GM04503 (cell line): Measurements from ENCODE around the gene CDH13.
A peak's percentile ranks its signal among the peaks of the same experiment; 100 is the strongest.

Source experiments
- DNase-seq: peaks from one replicate; pipeline ENCODE4 v3.0.0-alpha.2; 2012; ENCODE audit warnings: low read depth

Gene CDH13

GRCh38 chr16:83356266-83356665, 729.5 kb downstream of the CDH13 start:
- DNase-seq = no peak

GRCh38 chr16:83356986-83357385, 730.2 kb downstream of the CDH13 start:
- DNase-seq = no peak

DNA sequence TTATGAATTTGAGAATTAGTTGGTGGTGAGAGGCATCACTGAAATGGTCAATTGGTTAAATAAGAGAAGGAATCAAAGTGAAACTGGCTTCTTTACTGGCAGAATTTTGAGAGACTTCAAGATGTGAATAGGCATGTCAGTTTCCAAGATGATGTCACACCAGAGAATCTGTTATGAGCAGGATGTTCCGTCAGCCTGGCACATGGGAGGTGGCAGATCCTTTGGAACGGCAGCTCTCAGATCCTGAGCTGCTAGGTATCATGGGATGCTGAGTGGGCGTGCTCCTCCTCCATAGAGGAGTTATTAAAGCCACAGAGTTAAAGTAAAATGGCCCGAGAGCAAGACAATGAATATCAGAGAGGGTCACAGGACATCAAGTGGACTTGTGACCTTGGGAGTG, 736.8 kb downstream of the CDH13 start:
- DNase-seq = no peak

GRCh38 chr16:83365166-83365565, 738.4 kb downstream of the CDH13 start:
- no peak for DNase-seq

DNA sequence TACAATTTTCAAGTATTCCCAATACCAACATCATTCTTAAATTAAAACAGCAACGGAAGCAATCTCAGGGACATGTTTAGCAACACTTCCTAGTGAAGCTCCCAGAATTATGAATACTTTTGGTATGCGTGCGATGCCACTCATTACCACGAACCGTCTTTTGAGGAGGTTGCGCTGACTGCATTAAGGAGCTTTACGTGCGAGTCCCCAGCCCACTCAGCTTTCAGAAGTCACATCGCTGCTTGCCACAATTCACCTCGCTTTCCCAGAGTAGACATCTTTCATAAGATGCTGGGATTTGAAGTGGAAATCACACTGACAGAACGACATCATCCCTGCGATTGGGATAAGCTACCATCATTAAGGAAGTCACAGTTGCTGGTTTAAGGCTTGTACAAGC, 739.5 kb downstream of the CDH13 start:
- DNase-seq = no peak

GRCh38 chr16:83374979-83375378, 748.2 kb downstream of the CDH13 start:
- DNase-seq = no peak

DNA sequence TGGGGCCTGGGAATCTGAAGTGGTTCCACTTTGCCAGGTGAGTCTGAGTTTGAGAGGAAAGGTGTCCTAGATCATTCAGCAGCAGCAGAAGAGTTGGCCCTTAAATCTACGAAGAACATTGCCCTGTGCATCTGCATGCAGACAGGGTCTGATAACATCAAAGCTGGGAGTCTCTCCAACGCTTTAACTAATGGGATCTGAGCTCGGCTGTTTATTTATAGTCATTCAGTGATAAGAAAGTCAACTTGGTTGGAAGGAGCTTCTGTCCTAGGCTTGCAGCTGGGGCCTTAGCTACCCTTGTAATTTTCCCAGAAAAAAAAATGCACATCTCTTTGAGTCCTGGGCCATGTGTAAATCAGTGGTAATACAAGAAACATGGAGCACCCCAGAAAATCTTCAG, 763.0 kb downstream of the CDH13 start:
- DNase-seq = no peak

DNA sequence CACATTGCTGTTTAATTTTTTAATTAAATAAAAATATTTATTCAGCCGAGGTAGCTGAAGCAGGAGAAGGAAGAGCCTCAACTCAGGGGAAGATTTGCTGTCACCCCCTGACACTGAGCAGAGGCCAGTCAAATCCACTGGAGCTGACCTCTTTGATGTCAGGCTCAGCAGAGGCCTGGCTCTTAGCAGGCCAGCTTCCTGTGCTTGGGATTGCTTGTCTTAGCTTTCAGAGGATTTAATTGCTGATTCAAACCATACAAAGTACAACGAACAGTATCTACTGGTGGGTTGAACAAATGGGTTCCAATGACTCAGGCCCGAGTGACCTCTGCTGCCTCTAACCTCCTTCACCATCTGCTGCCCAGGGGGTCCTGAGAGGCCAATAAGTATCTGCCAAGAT, 764.0 kb downstream of the CDH13 start:
- no peak for DNase-seq

DNA sequence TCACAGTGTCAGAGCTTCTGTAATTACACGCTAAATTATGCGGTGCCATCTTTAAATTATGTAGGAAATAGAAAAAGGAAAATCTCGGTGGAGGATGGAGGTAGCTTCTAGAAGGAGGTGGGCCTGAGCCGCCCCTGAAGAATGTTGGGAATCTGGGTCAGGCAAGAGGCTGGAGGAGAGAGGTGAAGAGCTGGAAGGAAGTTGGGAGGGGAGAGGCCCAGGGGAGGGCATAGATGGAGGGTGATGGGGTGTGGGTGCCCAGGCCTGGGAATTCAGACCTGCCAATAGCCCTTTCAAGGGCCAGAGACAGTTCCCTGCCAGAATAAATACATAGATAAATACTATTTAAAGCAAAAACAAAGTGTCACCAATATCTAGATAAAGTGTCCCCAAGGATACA, 766.0 kb downstream of the CDH13 start:
- DNase-seq = no peak

- peak; percentile 53 for DNase-seq
Observed at GRCh38 chr16:83393196-83393981, 766.6 kb downstream of the CDH13 start.

GRCh38 chr16:83397601-83398291, 771.0 kb downstream of the CDH13 start:
- no peak for DNase-seq

DNA sequence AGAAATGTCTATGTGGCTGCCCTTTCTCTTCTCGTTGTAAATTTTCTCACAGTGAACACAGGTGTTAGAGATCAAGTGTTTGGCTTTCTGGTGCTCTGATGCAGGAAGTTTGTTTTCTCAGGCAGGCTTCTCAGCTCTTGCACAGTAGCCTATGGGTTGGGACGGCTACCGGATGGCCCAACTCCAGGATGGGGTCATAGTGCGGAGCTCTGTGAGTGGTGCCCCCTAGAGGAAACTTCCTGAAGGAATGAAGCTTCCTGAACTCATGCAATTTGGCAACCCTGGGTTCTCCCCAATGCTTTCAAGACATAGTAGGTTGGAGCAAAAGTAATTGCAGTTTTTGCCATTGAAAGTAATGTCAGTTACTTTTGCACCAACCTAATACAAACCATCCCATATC, 773.5 kb downstream of the CDH13 start:
- no peak for DNase-seq

DNA sequence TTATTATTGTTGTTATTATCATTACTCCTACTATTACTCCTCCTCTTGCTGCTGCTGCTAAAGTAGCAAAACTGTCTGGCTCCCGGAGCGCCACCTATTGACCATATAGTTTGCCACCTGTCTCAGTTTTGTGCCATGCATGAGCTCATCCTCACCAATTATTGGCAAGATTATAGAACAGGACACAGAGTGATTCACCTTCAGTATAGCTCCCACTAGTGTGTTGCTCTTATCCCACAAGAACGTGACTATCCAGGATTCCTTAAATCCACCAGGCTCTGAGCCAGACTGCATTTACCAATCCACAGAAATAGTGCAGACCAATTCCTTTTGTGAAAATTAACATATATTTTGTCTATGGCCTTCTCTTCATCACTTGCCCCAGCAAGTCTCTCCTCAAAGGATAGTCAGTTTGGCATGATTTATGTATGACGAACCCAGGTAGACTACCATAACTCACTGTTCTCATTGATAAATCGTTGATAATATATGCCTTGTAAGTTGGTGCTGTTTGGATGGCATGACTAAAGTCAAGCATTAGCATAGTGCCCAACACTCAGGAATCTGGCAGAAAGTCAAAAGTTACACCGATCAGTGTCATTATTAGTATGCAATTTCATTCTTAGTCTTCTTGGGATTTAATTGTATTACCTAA, 775.5 kb downstream of the CDH13 start:
- DNase-seq = no peak

- DNase-seq = no peak
Observed at GRCh38 chr16:83402967-83403366, 776.2 kb downstream of the CDH13 start.

GRCh38 chr16:83403761-83404160, 777.0 kb downstream of the CDH13 start:
- DNase-seq = peak; percentile 37

- no peak for DNase-seq
Observed at GRCh38 chr16:83404261-83404660, 777.5 kb downstream of the CDH13 start.

- DNase-seq = no peak
Observed at GRCh38 chr16:83407928-83408327, 781.2 kb downstream of the CDH13 start.

GRCh38 chr16:83409347-83409746, 782.6 kb downstream of the CDH13 start:
- no peak for DNase-seq

DNA sequence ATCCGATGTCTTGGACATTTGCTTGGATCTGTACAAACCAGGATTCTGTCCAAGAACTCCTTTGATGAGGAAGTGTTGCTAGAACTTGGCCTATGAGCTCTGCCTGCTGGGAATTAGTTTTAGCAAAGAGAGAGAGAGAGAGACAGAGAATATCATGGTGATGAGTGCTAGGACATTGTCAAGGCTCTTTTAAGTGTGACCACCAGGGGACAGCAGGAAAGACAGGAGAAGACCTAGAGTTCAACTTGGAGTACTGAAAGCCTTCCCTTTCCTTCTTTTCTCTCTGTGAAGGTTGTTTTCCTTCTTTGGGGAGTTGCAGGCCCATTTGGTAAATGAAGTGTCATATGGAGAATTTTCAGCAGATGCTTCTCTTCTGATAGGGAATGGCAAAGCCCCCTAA, 791.8 kb downstream of the CDH13 start:
- no peak for DNase-seq

DNA sequence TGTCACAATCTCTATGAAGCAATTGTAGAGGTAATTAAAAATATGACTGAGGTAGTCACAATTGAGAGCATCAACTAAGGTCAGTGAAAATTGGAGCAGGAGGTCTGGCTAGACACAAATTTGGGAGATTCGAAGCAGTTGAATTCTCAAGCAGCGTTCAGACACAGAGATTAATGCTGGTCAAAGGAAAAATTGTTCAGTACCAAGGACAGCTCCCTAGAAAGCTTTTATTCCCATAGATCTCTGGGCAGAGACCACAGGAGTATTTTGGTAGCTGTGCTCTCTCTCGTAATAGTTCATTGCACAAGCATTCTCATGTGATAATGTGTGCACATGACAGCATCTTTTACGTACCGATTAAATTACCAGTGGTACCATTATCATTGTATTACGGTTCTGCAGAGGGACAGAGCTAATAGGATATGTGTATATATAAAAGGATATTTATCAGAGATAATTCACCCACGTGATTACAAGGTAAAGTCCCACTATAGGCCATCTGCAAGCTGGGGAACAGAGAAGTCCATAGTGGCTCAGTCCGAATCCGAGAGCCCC, 793.5 kb downstream of the CDH13 start:
- no peak for DNase-seq

DNA sequence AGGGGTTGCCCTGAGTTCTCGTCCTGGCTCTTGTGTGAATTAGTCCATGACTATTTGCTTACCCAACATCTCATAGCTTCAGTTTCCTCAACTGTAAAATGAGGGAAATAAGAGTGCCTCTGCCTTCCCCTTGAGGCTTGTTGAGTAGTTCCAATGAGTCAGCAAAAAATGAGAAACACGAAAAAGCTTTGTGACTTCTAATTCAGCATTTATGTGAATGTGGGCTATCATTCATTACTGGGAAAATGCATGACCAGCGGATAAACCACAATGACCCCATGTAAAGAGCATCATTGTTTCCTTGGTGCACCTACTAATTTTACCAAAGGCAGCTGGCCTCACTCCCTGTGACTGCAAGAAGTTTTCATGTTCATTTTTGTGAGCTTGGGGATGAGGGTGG, 806.4 kb downstream of the CDH13 start:
- DNase-seq = peak; percentile 14

DNA sequence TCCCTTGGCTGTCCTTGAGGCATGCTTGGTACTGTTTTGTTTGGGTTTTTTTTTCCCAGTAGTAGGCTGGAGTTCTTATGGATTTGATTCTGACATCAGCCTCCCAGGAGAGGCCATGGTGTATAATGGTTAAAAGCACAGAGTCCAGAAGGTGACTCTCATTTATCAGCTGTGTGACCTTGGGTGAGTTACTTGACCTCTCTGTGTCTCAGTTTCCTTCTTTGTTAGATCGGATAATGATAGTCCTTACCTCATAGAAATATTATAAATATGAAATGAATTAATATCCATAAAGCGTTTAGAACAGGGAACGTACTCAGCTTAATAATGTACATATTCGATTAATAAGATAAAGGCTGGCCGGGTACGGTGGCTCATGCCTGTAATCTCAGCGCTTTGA, 810.3 kb downstream of the CDH13 start:
- no peak for DNase-seq

DNA sequence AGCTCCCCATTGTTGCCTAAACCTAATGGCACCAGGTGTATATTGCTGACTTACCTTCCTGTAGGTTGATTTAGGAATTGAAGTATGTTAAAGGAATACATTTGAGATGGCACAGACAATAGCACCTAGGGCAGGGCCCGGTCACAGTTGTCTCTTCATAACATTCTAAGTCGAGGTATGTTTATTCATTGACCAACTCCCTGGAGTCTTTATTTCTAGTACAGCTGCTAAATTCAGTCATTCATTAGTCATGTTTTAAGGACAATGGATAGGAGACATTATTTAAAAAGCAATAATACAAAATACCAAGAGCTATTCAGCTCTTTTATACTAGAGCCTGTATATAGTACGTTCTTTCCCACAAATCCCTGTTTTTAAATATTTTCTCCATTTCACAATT, 811.6 kb downstream of the CDH13 start:
- no peak for DNase-seq
